DOHH2 (cell line): ENCODE measurements around the gene AKT2.

Experiments used
- H3F3A ChIP-seq: fragments of 200-600 bp; sonication (generic), shearing (Covaris generic); 2 replicates; pipeline ENCODE4 v1.6.0; 2016; ENCODE audit warnings: antibody characterized with exemption, mild to moderate bottlenecking; ENCODE audit not compliant: control insufficient read depth, insufficient read depth
- H3K27ac ChIP-seq: fragments of 200-600 bp; sonication (generic); 2 replicates; pipeline ENCODE4 v1.5.1; 2014; ENCODE audit warnings: low read depth, mild to moderate bottlenecking, low read length, moderate library complexity
- H3K27me3 ChIP-seq: fragments of 200-600 bp; sonication (generic); 2 replicates; pipeline ENCODE4 v1.6.1; 2014; ENCODE audit warnings: mild to moderate bottlenecking, low read length, mixed read lengths; ENCODE audit not compliant: control insufficient read depth
- H3K36me3 ChIP-seq: fragments of 200-600 bp; sonication (generic); 2 replicates; pipeline ENCODE4 v1.6.1; 2014; ENCODE audit warnings: mild to moderate bottlenecking, low read length, moderate library complexity, mixed read lengths; ENCODE audit not compliant: control insufficient read depth
- H3K4me1 ChIP-seq: fragments of 200-600 bp; sonication (generic); 2 replicates; pipeline ENCODE4 v1.6.1; 2014; ENCODE audit warnings: mild to moderate bottlenecking, low read length, mixed read lengths; ENCODE audit not compliant: control insufficient read depth
- H3K4me2 ChIP-seq: fragments of 200-600 bp; sonication (generic); 2 replicates; pipeline ENCODE4 v1.6.0; 2014; ENCODE audit warnings: mild to moderate bottlenecking, low read length, moderate library complexity
- H3K4me3 ChIP-seq: fragments of 200-600 bp; sonication (generic); 2 replicates; pipeline ENCODE4 v1.5.1; 2014; ENCODE audit warnings: mild to moderate bottlenecking, low read length, mixed read lengths
- H3K79me2 ChIP-seq: fragments of 200-600 bp; sonication (generic); 2 replicates; pipeline ENCODE4 v1.6.1; 2014; ENCODE audit warnings: mild to moderate bottlenecking, low read length, mixed read lengths; ENCODE audit not compliant: control insufficient read depth
- H3K9me2 ChIP-seq: fragments of 200-600 bp; sonication (generic); replicated peaks from 2 replicates; pipeline ENCODE4 v1.6.1; 2014; ENCODE audit warnings: mild to moderate bottlenecking, low read length, mixed read lengths; ENCODE audit not compliant: control insufficient read depth
- H3K9me3 ChIP-seq: fragments of 200-600 bp; sonication (generic); 2 replicates; pipeline ENCODE4 v1.6.1; 2014; ENCODE audit warnings: antibody characterized with exemption, low read length, mixed read lengths; ENCODE audit not compliant: control insufficient read depth, insufficient read depth
- H4K20me1 ChIP-seq: fragments of 200-600 bp; sonication (generic); 2 replicates; pipeline ENCODE4 v1.6.0; 2014; ENCODE audit warnings: low read depth, mild to moderate bottlenecking, antibody characterized with exemption, low read length, moderate library complexity; ENCODE audit not compliant: control insufficient read depth, insufficient read depth
- CTCF ChIP-seq: fragments of 200-600 bp; sonication (generic); IDR thresholded peaks from one replicate; pipeline ENCODE4 v1.5.1; 2014; ENCODE audit warnings: antibody characterized with exemption, mild to moderate bottlenecking, low read depth, low read length; ENCODE audit not compliant: poor library complexity, severe bottlenecking
- EZH2phosphoT487 ChIP-seq: fragments of 200-600 bp; sonication (generic); IDR thresholded peaks from 2 replicates; pipeline ENCODE4 v1.6.1; 2017; ENCODE audit warnings: borderline replicate concordance, mild to moderate bottlenecking, antibody characterized with exemption, low read length, moderate library complexity, mixed read lengths

The AKT2 gene

GRCh38 chr19:40282920-40283319 is 2.2 kb downstream of the AKT2 start:
- peak overlapping the region; percentile 89; the same call in 1 of the 2 replicates for H3K4me2 ChIP-seq
- H3K4me3 ChIP-seq, result peak overlapping the region; percentile 79; the same call in 1 of the 2 replicates
- H3K36me3 ChIP-seq, result peaks cover 31% of the 10 kb centered on the region
- H3K27me3 ChIP-seq, result no peaks in the 10 kb centered on the region
- H3K27ac ChIP-seq, result 0 out of 2 replicates have a peak overlapping the region, but pooled peaks have one; percentile 84
- TF ChIP-seq EZH2phosphoT487 (no peak), CTCF (no peak)
- peaks cover 56% of the 10 kb centered on the region for H3K4me1 ChIP-seq
- peaks cover 14% of the 10 kb centered on the region; the same call in 1 of the 2 replicates for H4K20me1 ChIP-seq
- no peaks in the 10 kb centered on the region for H3K9me3 ChIP-seq
- no peaks in the 10 kb centered on the region for H3K9me2 ChIP-seq
- H3K79me2 ChIP-seq, result peaks cover 69% of the 10 kb centered on the region
- peaks cover 10% of the 10 kb centered on the region for H3F3A ChIP-seq

DNA sequence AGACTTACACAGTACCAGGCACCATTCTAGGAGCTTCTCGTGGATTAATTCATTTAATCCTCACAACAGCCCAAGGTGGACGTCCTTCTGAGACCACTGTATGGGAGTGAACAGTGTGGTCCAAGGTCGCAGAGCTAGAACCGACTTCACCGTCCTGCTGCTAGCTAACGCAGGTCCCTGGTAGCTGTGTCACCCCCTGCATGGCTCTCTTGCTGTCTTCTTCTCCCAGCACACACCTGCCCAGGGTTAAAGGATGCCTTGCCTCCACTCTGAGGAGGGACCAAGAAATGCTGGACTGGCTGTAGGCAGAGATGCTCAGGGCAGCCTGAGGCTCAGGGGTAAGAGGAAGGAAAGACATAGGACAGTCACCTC is 3.0 kb downstream of the AKT2 start:
- H3K9me2 ChIP-seq, result no peaks in the 10 kb centered on the region
- peaks cover 31% of the 10 kb centered on the region for H3K36me3 ChIP-seq
- H3K4me3 ChIP-seq, result peak overlapping the region; percentile 41; the same call in 1 of the 2 replicates
- H3K79me2 ChIP-seq, result peaks cover 76% of the 10 kb centered on the region
- H3K27me3 ChIP-seq, result no peaks in the 10 kb centered on the region
- peak overlapping the region; percentile 89 for H3K4me2 ChIP-seq
- no peak overlapping the region for H3K27ac ChIP-seq
- H3K4me1 ChIP-seq, result peaks cover 56% of the 10 kb centered on the region
- H3F3A ChIP-seq, result peaks cover 10% of the 10 kb centered on the region
- no peak for TF ChIP-seq CTCF
- TF ChIP-seq EZH2phosphoT487, result no peak
- no peaks in the 10 kb centered on the region for H3K9me3 ChIP-seq
- H4K20me1 ChIP-seq, result peaks cover 14% of the 10 kb centered on the region; the same call in 1 of the 2 replicates

- H3K4me1 ChIP-seq, result peaks cover 52% of the 10 kb centered on the region
- peaks cover 10% of the 10 kb centered on the region for H3F3A ChIP-seq
- H3K9me2 ChIP-seq, result no peaks in the 10 kb centered on the region
- no peaks in the 10 kb centered on the region for H3K27me3 ChIP-seq
- peak overlapping the region; percentile 32 for H3K27ac ChIP-seq
- H3K79me2 ChIP-seq, result peaks cover 82% of the 10 kb centered on the region
- H4K20me1 ChIP-seq, result peaks cover 14% of the 10 kb centered on the region; the same call in 1 of the 2 replicates
- no peak for TF ChIP-seq EZH2phosphoT487
- peak overlapping the region; percentile 89 for H3K4me2 ChIP-seq
- no peaks in the 10 kb centered on the region for H3K9me3 ChIP-seq
- H3K4me3 ChIP-seq, result peak overlapping the region; percentile 41
- peaks cover 31% of the 10 kb centered on the region for H3K36me3 ChIP-seq
Measured at GRCh38 chr19:40281381-40282208, 3.5 kb downstream of the AKT2 start.

DNA sequence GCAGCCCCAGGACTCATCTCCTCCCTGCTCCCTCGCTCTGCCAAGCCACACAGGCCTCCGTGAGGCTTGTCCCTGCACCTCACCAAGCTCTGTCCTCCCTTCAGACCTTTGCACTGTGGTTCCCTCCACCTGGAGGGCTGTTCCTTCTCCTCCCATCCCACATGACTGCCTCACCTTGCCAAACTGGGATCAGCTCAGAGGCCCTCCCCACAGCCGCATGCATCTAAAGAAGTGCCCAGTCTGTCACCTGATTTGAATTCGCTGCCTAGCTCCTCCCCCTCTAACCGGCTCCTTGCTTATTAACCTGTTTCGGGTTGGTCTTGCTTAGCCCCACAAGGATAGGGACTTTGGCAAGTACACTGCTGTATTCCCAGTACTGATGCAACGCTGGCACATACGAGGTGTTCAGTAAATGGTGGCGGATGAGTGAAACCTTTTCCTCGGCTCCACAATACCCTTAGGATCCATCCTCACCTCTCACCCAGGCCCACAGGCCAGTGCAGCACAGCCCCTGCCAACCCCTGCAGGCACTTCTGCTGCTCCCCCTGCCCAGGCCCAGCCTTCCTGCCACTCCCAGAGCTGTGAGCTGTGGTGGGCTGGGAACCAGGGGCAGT is 4.4 kb downstream of the AKT2 start:
- no peaks in the 10 kb centered on the region for H3K9me3 ChIP-seq
- H3K79me2 ChIP-seq, result peaks cover 89% of the 10 kb centered on the region
- peaks cover 14% of the 10 kb centered on the region; the same call in 1 of the 2 replicates for H4K20me1 ChIP-seq
- H3K4me3 ChIP-seq, result peak overlapping the region; percentile 41
- peaks cover 46% of the 10 kb centered on the region for H3K4me1 ChIP-seq
- no peaks in the 10 kb centered on the region for H3K27me3 ChIP-seq
- H3K27ac ChIP-seq, result no peak overlapping the region
- peak overlapping the region; percentile 89 for H3K4me2 ChIP-seq
- H3K9me2 ChIP-seq, result no peaks in the 10 kb centered on the region
- H3K36me3 ChIP-seq, result peaks cover 31% of the 10 kb centered on the region
- no peak for TF ChIP-seq EZH2phosphoT487
- no peak for TF ChIP-seq CTCF
- peaks cover 2% of the 10 kb centered on the region for H3F3A ChIP-seq
